Effector CD8-positive, alpha-beta T cell (primary cell): ENCODE results near the gene PRKAR1B.

Source experiments
- DNase-seq: peaks from one replicate; lab custom pipeline; 2025; lab: John Stamatoyannopoulos, UW

The PRKAR1B gene

GRCh38 chr7:572416-573268 lies 154.4 kb downstream of the PRKAR1B start:
- DNase-seq, result no peak

- no peak for DNase-seq
Measured at GRCh38 chr7:571718-572415, 155.2 kb downstream of the PRKAR1B start.

DNA sequence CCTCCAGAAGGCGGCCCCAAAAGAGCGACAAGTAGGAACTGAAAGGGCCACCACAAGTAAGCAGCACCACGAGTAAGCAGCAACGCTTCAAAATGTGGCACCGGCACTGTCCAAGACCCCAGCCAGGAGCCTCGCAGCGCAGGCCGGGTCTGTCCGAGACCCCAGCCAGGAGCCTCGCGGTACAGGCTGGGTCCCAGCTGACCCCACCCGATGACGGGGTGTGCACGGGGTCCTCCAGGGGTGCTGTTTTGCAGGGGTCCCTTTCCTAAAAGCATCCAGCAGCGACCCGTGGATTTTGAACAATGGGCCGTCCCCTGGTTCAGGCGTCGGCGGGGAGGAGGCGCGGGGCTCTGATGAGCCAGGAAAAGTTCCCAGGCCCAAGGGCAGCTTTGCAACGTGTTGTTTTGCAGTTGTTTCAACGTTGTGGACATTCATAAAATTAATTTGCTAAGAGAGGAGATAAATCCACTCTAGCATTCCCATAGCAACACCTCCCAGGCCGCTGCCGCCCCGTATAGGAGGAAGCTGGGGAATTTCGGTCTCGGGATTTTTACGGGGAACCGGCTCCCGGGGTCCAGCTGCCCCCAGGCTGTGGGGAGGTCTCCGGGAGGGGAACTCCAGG lies 155.9 kb downstream of the PRKAR1B start:
- no peak for DNase-seq

DNA sequence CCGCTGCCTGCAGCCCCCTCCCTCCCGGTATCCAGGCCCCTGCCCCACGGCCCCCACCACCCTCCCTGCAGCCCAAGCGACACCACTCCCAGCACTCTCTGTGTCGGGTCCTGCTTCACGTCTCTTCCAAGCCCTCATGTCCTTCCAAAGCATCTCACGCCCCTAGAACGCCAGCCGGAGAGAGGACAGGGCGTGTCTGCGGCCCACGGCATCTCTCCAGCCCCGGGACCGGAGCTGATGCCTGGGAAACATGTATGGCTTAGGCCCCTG lies 156.3 kb downstream of the PRKAR1B start:
- no peak for DNase-seq

DNA sequence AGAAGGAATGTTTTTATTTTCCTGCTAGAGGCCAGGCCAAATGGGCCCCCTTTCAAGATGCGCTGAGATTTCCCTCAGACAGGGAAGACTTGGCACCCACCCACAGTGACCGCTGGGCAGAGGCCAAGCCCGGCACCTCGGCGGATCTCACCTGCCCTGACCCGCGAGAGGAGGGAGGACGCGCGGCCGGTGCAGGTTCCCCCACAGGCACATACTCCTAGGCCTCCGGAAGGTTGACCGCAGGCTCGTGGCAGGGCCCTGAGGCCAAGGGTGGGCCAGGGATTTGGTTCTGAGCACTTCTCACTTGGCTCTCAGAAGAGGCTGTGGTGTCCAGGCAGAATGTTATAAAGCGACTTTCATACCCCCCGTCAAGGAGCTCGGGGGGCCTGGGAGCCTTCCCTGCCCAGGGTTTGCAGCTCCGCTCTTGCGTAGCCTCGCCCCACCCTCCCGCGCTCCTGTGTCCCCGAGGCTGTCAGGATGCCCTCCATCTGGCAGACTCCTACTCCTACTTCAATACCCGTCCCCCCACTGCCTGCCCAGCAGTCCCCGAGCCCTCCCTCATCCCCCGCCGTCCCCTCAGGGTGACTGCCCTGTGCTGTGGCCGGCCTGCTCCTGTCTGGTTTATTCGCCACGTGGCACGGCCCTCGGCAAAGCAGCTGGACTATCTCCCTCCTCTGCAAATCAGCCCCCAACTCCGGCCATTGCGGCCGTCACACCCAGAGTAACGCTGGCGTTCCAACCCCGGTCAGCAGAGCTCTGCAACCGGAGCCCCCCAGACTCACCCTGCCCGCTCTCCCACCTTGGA lies 156.9 kb downstream of the PRKAR1B start:
- no peak for DNase-seq

- no peak for DNase-seq
Measured at GRCh38 chr7:569071-569855, 157.8 kb downstream of the PRKAR1B start.

DNA sequence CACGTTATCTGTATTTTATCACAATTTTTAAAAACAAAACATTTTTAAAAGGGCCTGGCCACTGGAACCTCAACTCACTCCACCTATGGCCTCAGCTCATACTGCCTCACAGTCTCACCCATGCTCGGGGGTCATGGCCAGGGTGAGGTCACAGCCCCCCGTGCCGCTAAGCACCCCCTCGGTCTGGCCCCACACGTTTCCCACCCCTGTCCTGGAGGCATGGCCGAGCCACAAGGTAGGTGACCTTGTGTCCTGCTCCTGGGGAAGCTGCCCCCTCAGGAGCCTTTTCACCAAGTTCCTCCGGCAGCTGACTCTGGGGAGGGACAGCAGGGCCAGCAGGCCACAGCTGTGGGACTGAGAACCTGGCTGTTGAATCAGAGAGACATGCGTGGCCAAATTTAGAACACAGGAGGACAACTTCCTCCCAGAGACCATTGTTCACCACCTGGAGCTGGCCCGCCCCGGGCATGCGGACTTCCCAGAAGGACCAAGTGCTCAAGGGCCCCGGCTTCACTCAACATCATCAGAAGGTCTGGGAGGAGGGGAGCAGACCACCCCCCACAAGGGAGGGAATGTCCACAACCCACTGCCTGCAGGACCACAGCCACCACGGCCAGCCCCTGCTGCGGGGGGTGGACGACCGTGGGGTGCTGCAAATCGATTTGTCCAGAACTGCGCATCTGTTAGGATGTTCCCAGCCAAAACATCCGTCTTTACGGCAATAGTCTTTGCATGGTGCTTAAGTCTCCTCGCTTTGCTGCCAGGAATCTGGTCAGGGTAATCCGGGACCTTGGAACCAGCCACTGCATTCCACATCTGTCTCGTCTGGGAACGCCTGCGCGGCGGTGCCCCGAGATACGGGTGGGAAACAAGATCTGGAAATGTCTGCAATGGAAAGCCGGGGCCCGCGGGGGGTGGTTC lies 158.8 kb downstream of the PRKAR1B start:
- no peak for DNase-seq

- no peak for DNase-seq
Measured at GRCh38 chr7:567305-567883, 159.7 kb downstream of the PRKAR1B start.

- no peak for DNase-seq
Measured at GRCh38 chr7:566100-566499, 161.0 kb downstream of the PRKAR1B start.

GRCh38 chr7:564176-564865 lies 162.8 kb downstream of the PRKAR1B start:
- DNase-seq, result no peak

GRCh38 chr7:563629-564170 lies 163.4 kb downstream of the PRKAR1B start:
- DNase-seq, result no peak

GRCh38 chr7:562789-563628 lies 164.1 kb downstream of the PRKAR1B start:
- DNase-seq, result no peak

- no peak for DNase-seq
Measured at GRCh38 chr7:562374-562675, 164.8 kb downstream of the PRKAR1B start.

DNA sequence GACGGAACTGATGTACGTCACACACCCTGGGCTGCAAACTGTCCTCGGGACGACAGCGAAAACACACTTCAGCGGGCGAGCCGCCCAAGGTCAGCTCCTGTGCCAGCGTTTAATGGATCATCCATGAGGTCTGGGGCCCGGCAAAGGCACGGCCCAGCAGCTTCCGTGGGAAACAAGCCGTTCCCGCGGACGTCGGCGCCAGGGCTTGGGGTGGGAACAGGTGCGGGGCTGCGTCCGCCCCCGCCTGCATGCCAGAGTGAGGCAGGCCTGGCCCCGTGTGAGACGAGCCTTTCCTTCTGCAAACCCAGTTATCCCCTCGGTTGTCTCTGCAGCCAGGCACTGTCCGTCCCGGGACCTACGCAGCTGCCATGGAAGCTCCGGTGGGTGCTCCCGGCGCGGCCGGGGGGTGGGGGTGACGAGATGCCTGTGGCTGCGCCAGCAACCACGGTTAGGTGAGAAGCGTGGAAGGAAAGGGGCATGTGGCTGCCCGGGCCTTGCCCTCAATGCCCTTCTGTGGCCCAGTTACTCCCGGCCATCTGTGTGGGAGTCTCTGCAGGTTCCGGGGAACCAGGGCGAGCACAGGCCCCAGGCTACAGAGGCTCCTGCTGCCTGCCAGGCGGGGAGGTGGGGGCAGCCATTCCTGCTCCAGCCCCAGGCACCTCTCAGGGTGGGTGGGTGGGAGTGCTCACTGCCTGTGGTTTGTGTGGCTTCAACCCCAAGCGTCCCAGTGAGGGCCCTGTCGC lies 165.3 kb downstream of the PRKAR1B start:
- no peak for DNase-seq

DNA sequence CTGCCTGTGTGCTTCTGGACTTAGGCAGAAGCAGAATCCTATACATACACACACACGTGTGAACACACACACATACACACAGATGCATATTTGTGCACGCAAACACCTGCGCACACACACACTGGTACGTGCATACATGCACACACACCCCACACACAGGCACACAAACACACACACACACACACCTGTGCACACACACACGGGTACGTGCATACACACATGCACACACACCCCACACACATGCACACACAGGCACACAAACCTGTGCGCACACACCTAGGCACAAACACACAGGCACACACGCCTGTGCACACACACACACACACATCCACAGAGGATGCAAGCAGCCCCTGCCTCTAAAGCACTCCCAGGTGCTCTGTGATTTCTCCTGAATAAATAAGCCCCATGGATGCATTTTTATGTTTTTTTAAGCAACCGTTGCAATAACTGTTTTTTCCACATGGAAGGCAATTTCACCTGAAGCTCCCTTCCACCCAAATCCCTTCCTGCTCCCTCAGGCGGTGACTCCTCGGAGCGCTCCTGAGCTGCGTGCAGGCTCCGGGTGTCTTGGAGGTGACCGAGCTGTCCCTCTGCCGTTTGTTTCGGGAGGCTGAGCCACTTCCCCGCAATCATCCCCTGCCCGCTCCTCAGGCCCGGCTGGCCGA lies 166.0 kb downstream of the PRKAR1B start:
- DNase-seq, result no peak

- no peak for DNase-seq
Measured at GRCh38 chr7:559396-559705, 167.7 kb downstream of the PRKAR1B start.

DNA sequence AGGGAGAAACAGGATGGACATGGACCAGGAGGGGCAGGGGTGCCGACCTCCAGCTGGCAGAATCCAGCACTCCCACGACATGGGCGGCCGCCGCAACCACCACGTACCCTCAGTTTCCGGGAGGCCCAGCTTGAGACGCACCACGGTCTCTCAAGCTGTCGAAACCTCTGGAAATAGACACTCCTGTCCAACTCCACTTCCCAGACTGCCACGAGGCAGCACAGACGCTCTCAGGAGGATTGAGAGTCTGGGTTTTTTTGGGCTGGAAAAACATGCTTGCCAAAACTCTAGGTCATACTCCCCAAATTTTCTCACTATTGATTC lies 169.6 kb downstream of the PRKAR1B start:
- DNase-seq, result no peak
